22Rv1 (cell line): ENCODE measurements around the gene LRRFIP1.

Source experiments
- H3K27ac ChIP-seq: fragments of 450-650 bp; 2 replicates; pipeline ENCODE4 v1.5.1; 2017
- CTCF ChIP-seq: fragments of 450-650 bp; IDR thresholded peaks from 2 replicates; pipeline ENCODE4 v1.5.1; 2017; ENCODE audit warnings: mild to moderate bottlenecking
- ZFX ChIP-seq: fragments of 450-650 bp; IDR thresholded peaks from 2 replicates; pipeline ENCODE4 v1.6.1; 2017; ENCODE audit warnings: antibody characterized with exemption, borderline replicate concordance

LRRFIP1 gene

GRCh38 chr2:237631007-237631785 is 3.8 kb downstream of the LRRFIP1 start:
- no peak overlapping the region for H3K27ac ChIP-seq
- TF ChIP-seq ZFX (no peak), CTCF (no peak)

GRCh38 chr2:237631801-237632585 is 4.6 kb downstream of the LRRFIP1 start:
- no peak overlapping the region for H3K27ac ChIP-seq

GRCh38 chr2:237633061-237633561 is 5.7 kb downstream of the LRRFIP1 start:
- TF ChIP-seq ZFX = no peak
- no peak for TF ChIP-seq CTCF
- no peak overlapping the region for H3K27ac ChIP-seq

More at GRCh38 chr2:237631801-237632585, 4.6 kb downstream of the LRRFIP1 start:
- TF ChIP-seq CTCF (no peak), ZFX (no peak)

GRCh38 chr2:237636578-237636977 is 9.2 kb downstream of the LRRFIP1 start:
- H3K27ac ChIP-seq = no peak overlapping the region
- no peak for TF ChIP-seq CTCF
- no peak for TF ChIP-seq ZFX

GRCh38 chr2:237637429-237638135 is 10.2 kb downstream of the LRRFIP1 start:
- H3K27ac ChIP-seq = no peak overlapping the region
- no peak for TF ChIP-seq ZFX
- TF ChIP-seq CTCF = no peak

GRCh38 chr2:237638176-237638575 is 10.8 kb downstream of the LRRFIP1 start:
- H3K27ac ChIP-seq = no peak overlapping the region
- TF ChIP-seq CTCF = no peak
- TF ChIP-seq ZFX = no peak
